H9 (cell line): ENCODE measurements around the gene SYCE1. TPM values are rescaled to one million over a fixed set of nuclear protein-coding genes. Genes with fewer than 3 reads are reported as not detected.

Source experiments
- DNase-seq: peaks from one replicate; pipeline ENCODE4 v3.0.0-alpha.2; 2017
- H2AFZ ChIP-seq: one replicate; pipeline ENCODE4 v1.6.1; 2013; ENCODE audit warnings: mild to moderate bottlenecking, low read length, control low read depth, moderate library complexity
- H2AK5ac ChIP-seq: 2 replicates; pipeline ENCODE4 v1.6.1; 2013; ENCODE audit warnings: low read length, control low read depth, mixed read lengths; ENCODE audit not compliant: insufficient read length
- H2BK120ac ChIP-seq: one replicate; pipeline ENCODE4 v1.6.1; 2013; ENCODE audit warnings: low read depth, mild to moderate bottlenecking, low read length, control low read depth, inconsistent platforms; ENCODE audit not compliant: poor library complexity, severe bottlenecking
- H2BK12ac ChIP-seq: 2 replicates; pipeline ENCODE4 v1.6.1; 2013; ENCODE audit warnings: low read length, control low read depth, mixed read lengths, low read depth; ENCODE audit not compliant: insufficient read length
- H2BK15ac ChIP-seq: 2 replicates; pipeline ENCODE4 v1.6.1; 2013; ENCODE audit warnings: low read depth, low read length, control low read depth
- H2BK20ac ChIP-seq: one replicate; pipeline ENCODE4 v1.6.1; 2013; ENCODE audit warnings: low read depth, mild to moderate bottlenecking, low read length, control low read depth, inconsistent platforms; ENCODE audit not compliant: poor library complexity, severe bottlenecking
- H2BK5ac ChIP-seq: 2 replicates; pipeline ENCODE4 v1.6.1; 2013; ENCODE audit warnings: low read length, control low read depth, mixed read lengths; ENCODE audit not compliant: insufficient read length
- H3K14ac ChIP-seq: 2 replicates; pipeline ENCODE4 v1.6.1; 2013; ENCODE audit warnings: low read length, control low read depth; ENCODE audit not compliant: insufficient read depth
- H3K18ac ChIP-seq: 2 replicates; pipeline ENCODE4 v1.6.1; 2013; ENCODE audit warnings: low read depth, mild to moderate bottlenecking, mixed read lengths, low read length, control low read depth; ENCODE audit not compliant: insufficient read length
- H3K23ac ChIP-seq: 2 replicates; pipeline ENCODE4 v1.6.1; 2013; ENCODE audit warnings: low read length, control low read depth, mixed read lengths, low read depth; ENCODE audit not compliant: insufficient read length
- H3K23me2 ChIP-seq: 2 replicates; pipeline ENCODE4 v1.6.1; 2013; ENCODE audit warnings: low read depth, mild to moderate bottlenecking, mixed read lengths, low read length, control low read depth; ENCODE audit not compliant: insufficient read length, poor library complexity, severe bottlenecking
- H3K27ac ChIP-seq: 2 replicates; pipeline ENCODE4 v1.5.1; 2013; ENCODE audit warnings: low read length, control low read depth, mixed read lengths, low read depth; ENCODE audit not compliant: insufficient read length
- H3K27me3 ChIP-seq: 2 replicates; pipeline ENCODE4 v1.6.1; 2013; ENCODE audit warnings: low read length, control low read depth, inconsistent platforms; ENCODE audit not compliant: insufficient read depth
- H3K4ac ChIP-seq: 2 replicates; pipeline ENCODE4 v1.6.1; 2013; ENCODE audit warnings: low read depth, mild to moderate bottlenecking, control low read depth, inconsistent platforms, low read length, moderate library complexity
- H3K4me1 ChIP-seq: 2 replicates; pipeline ENCODE4 v1.6.1; 2013; ENCODE audit warnings: low read length, control low read depth, inconsistent platforms; ENCODE audit not compliant: insufficient read depth
- H3K4me2 ChIP-seq: 2 replicates; pipeline ENCODE4 v1.6.1; 2013; ENCODE audit warnings: low read length, control low read depth, mixed read lengths; ENCODE audit not compliant: insufficient read length, insufficient read depth
- H3K56ac ChIP-seq: 2 replicates; pipeline ENCODE4 v1.6.1; 2013; ENCODE audit warnings: low read depth, mild to moderate bottlenecking, mixed read lengths, low read length, control low read depth; ENCODE audit not compliant: insufficient read length
- H3K79me1 ChIP-seq: 2 replicates; pipeline ENCODE4 v1.6.1; 2013; ENCODE audit warnings: low read depth, mild to moderate bottlenecking, moderate library complexity, low read length, control low read depth, inconsistent platforms; ENCODE audit not compliant: insufficient read depth, poor library complexity, severe bottlenecking
- H3K79me2 ChIP-seq: 2 replicates; pipeline ENCODE4 v1.6.1; 2013; ENCODE audit warnings: low read length, control low read depth, inconsistent platforms; ENCODE audit not compliant: insufficient read depth
- H3K9ac ChIP-seq: 2 replicates; pipeline ENCODE4 v1.6.1; 2013; ENCODE audit warnings: low read length, control low read depth, mixed read lengths; ENCODE audit not compliant: insufficient read length; ENCODE audit errors: extremely low read depth
- H3K9me3 ChIP-seq: one replicate; pipeline ENCODE4 v1.6.1; 2013; ENCODE audit warnings: low read depth, low read length, inconsistent platforms; ENCODE audit not compliant: control insufficient read depth
- H3T11ph ChIP-seq: one replicate; pipeline ENCODE4 v1.6.1; 2013; ENCODE audit warnings: mild to moderate bottlenecking, low read length, control low read depth, inconsistent platforms
- H4K20me1 ChIP-seq: one replicate; pipeline ENCODE4 v1.6.1; 2013; ENCODE audit not compliant: control insufficient read depth, insufficient read length, insufficient read depth
- H4K5ac ChIP-seq: 2 replicates; pipeline ENCODE4 v1.6.1; 2013; ENCODE audit warnings: low read depth, mild to moderate bottlenecking, mixed read lengths, low read length, control low read depth; ENCODE audit not compliant: insufficient read length
- H4K8ac ChIP-seq: replicated peaks from 2 replicates; pipeline ENCODE4 v1.6.1; 2013; ENCODE audit warnings: low read length, control low read depth, mixed read lengths, low read depth; ENCODE audit not compliant: insufficient read length
- H4K91ac ChIP-seq: 2 replicates; pipeline ENCODE4 v1.6.1; 2013; ENCODE audit warnings: low read depth, mild to moderate bottlenecking, moderate library complexity, mixed read lengths, low read length, control low read depth; ENCODE audit not compliant: insufficient read length
- H3K27ac Mint-ChIP-seq, 3 experiments: 2 replicates in 2 of 3; 3 replicates in 1 of 3; pipeline ENCODE4 v1.8.0; 2020 to 2021; ENCODE audit warnings: mixed read lengths in 3 of 3, mild to moderate bottlenecking in 1 of 3, moderate library complexity in 1 of 3
- H3K27me3 Mint-ChIP-seq: 2 replicates; pipeline ENCODE4 v1.8.0; 2021; ENCODE audit warnings: low read depth, mild to moderate bottlenecking, moderate library complexity, mixed read lengths
- H3K36me3 Mint-ChIP-seq, 3 experiments: 2 replicates in 2 of 3; 3 replicates in 1 of 3; pipeline ENCODE4 v1.8.0; 2020 to 2021; ENCODE audit warnings: low read depth in 3 of 3, mixed read lengths in 3 of 3; ENCODE audit not compliant: insufficient read depth in 1 of 3
- H3K4me1 Mint-ChIP-seq, 2 experiments: 2 replicates each; pipeline ENCODE4 v1.8.0; 2020; ENCODE audit warnings: mixed read lengths in 2 of 2
- H3K4me3 Mint-ChIP-seq, 2 experiments: 2 replicates in 1 of 2; 3 replicates in 1 of 2; pipeline ENCODE4 v1.8.0; 2020 to 2021; ENCODE audit warnings: mild to moderate bottlenecking in 2 of 2, mixed read lengths in 2 of 2, moderate library complexity in 1 of 2
- H3K9me3 Mint-ChIP-seq, 2 experiments: 2 replicates in 1 of 2; 3 replicates in 1 of 2; pipeline ENCODE4 v1.8.0; 2020; ENCODE audit warnings: mild to moderate bottlenecking in 2 of 2, mixed read lengths in 2 of 2, moderate library complexity in 1 of 2
- WGBS: extraction: QIAGEN DNeasy Blood & Tissue Kit; methylation state at CpG from one replicate; pipeline ENCODE4 v1.1.7; 2013; ENCODE audit warnings: missing lambda C conversion rate, low lambda C conversion rate, mixed read lengths; ENCODE audit not compliant: insufficient read length; ENCODE audit errors: extremely low coverage; 5-methylcytosine and 5-hydroxymethylcytosine counted together
- total RNA-seq: library from RNA; stranded (reverse); gene quantifications from 2 replicates; pipeline ENCODE4 v1.2.1, GENCODE V29; 2021
- TF ChIP-seq, protein P1 (sequence below): fragments of 200-600 bp; sonication (generic); conservative IDR thresholded peaks from 3 replicates; pipeline ENCODE4 v1.8.0; 2021; ENCODE audit warnings: antibody characterized with exemption, mild to moderate bottlenecking

The SYCE1 gene
- total RNA-seq, 1 experiment from 2014 or later: not detected

DNA sequence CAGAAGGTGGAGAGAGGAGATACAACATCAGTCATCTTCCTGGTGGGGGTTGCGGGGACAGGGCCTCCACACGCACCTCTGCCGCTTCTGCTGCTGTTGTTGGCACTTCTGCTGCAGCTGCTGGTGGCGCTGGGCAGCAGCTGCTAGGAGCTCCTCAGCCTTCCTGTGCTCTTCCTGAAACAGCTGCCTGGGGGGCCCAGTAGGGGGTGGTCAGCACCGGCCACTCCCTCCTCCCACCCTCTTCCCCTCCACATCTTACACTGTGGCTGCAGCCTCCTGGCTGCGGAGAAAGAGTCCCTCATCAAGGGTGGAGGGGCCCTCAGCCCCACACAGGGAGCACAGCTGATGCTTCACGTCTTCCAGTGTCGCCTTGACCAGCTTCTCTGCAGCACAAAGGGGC, 9.9 kb downstream of the SYCE1 start:
- H4K8ac ChIP-seq: no peak overlapping the region
- peaks cover 90% of the 10 kb centered on the region for H3K9me3 ChIP-seq
- no peak overlapping the region for H3K14ac ChIP-seq
- H3K4me1 ChIP-seq: no peaks in the 10 kb centered on the region
- Mint-ChIP-seq H3K4me3 (no peak overlapping the region), H3K27ac (no peak overlapping the region), H3K27me3 (no peaks in the 10 kb centered on the region; the same call in 1 of the 2 replicates), H3K4me1 (no peaks in the 10 kb centered on the region), H3K9me3 (peaks cover 92 to 93% of the 10 kb centered on the region in 2 experiments), H3K36me3 (peaks cover 7 to 47% (median 11%) of the 10 kb centered on the region in 3 experiments; a peak in 6 of 7 replicates)
- no peak overlapping the region for H2BK12ac ChIP-seq
- H4K20me1 ChIP-seq: no peaks in the 10 kb centered on the region
- no peak overlapping the region for H3K27ac ChIP-seq
- WGBS: no CpG with 5 or more reads among the region's 8 CpGs
- no peak overlapping the region for H3K4me2 ChIP-seq
- no peak overlapping the region for H4K91ac ChIP-seq
- no peak overlapping the region for H3K56ac ChIP-seq
- H3T11ph ChIP-seq: no peak overlapping the region
- no peak overlapping the region for H2BK120ac ChIP-seq
- no peak overlapping the region for H3K9ac ChIP-seq
- DNase-seq: no peak
- H3K27me3 ChIP-seq: no peaks in the 10 kb centered on the region; the same call in 1 of the 2 replicates
- TF ChIP-seq, protein P1, sequence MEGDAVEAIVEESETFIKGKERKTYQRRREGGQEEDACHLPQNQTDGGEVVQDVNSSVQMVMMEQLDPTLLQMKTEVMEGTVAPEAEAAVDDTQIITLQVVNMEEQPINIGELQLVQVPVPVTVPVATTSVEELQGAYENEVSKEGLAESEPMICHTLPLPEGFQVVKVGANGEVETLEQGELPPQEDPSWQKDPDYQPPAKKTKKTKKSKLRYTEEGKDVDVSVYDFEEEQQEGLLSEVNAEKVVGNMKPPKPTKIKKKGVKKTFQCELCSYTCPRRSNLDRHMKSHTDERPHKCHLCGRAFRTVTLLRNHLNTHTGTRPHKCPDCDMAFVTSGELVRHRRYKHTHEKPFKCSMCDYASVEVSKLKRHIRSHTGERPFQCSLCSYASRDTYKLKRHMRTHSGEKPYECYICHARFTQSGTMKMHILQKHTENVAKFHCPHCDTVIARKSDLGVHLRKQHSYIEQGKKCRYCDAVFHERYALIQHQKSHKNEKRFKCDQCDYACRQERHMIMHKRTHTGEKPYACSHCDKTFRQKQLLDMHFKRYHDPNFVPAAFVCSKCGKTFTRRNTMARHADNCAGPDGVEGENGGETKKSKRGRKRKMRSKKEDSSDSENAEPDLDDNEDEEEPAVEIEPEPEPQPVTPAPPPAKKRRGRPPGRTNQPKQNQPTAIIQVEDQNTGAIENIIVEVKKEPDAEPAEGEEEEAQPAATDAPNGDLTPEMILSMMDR: no peak
- no peak overlapping the region for H3K4ac ChIP-seq
- H2AFZ ChIP-seq: no peak overlapping the region
- no peak overlapping the region for H2AK5ac ChIP-seq
- no peak overlapping the region for H2BK20ac ChIP-seq
- H3K23ac ChIP-seq: no peak overlapping the region
- H3K18ac ChIP-seq: no peak overlapping the region
- no peak overlapping the region for H2BK5ac ChIP-seq
- no peak overlapping the region for H2BK15ac ChIP-seq
- no peaks in the 10 kb centered on the region for H3K23me2 ChIP-seq
- H3K79me1 ChIP-seq: no peaks in the 10 kb centered on the region
- no peak overlapping the region for H4K5ac ChIP-seq
- no peaks in the 10 kb centered on the region for H3K79me2 ChIP-seq
